ENCODE measurements around the gene MAD2L1BP. TPM values are rescaled to one million over a fixed set of nuclear protein-coding genes. Genes with fewer than 3 reads are reported as not detected.

MAD2L1BP gene
- total and polyA plus RNA-seq, 2 of the 13 experiments (the other 11 are each of a cell fraction or from before 2014, with no cell fraction given): 54.2 to 55.5 TPM

DNA sequence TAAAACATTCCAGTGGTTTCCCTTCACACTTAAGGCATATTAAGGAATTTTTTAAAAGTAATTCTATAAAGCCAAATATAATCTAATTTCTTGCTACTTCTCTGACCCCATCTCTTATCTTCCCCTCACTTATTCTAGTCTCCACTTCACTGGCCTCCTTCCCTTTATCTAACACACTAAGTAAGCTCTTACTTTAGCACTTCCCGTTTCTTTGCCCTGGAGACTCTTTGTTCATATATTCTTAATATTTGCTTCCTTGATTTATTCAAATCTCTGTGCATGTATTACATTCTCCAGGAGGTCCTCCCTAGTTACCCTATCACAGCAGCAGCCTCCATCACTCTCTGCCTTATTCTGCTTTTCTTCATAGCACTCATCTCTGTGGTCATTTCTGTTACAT is 26.8 kb upstream of the MAD2L1BP start:
- no peaks in the 10 kb centered on the region for H3K27me3 ChIP-seq (ENCODE audit: control insufficient read depth in 1 of 2, insufficient read depth in 2 of 2, low read length in 2 of 2)
- ChIA-PET POLR2A (interaction anchor here (1.1 to 1.2 kb wide), 2 partner anchors 20 to 470 kb away, joined by 3 to 7 read pairs; partner anchors contain the start of gene GTPBP2), CTCF (ENCODE audit: low intra/inter-chr PET ratio, low total read pairs) (interaction anchor here (2.1 kb wide), 1 partner anchor 470 kb away, joined by 17 read pairs; no protein-coding TSS in a partner anchor)
- intact Hi-C loops (cut with micrococcal nuclease; ENCODE audit: unreplicated experiment): loop anchor here (1.0 to 10.0 kb wide), 2 partner anchors 56 to 470 kb away; no protein-coding TSS in a partner anchor
- ATAC-seq (no peak), FAIRE-seq (no peak), DNase-seq (ENCODE audit: low spot score) (no peak)
- in situ Hi-C loops (cut with HindIII; ENCODE audit: extremely low pct_ligation_motif_present, low pct_unique_long_range_greater_than_20kb): no loop called here
- H3K27ac ChIP-seq (ENCODE audit: extremely low read length, insufficient read depth, low read length): no peak overlapping the region
- H3K36me3 ChIP-seq (replicated peaks in 1 of 2; ENCODE audit: control insufficient read depth in 1 of 2, insufficient read depth in 2 of 2, low read length in 2 of 2): peaks cover 14 to 66% of the 10 kb centered on the region in 2 experiments
- H3K9me3 ChIP-seq (ENCODE audit: low read length): no peaks in the 10 kb centered on the region
- no peaks in the 10 kb centered on the region for H3K79me2 ChIP-seq (ENCODE audit: insufficient read depth, low read length)
- no peaks in the 10 kb centered on the region for H3K4me1 ChIP-seq (ENCODE audit: insufficient read depth, low read length)
- BruUV-seq (replicated peaks): no TSS peak
- no peaks in the 10 kb centered on the region for H4K20me1 ChIP-seq (ENCODE audit: insufficient read depth, low read length)
- H3K4me2 ChIP-seq (ENCODE audit: low read depth, low read length): no peak overlapping the region
- WGBS (ENCODE audit: low lambda C conversion rate): 95% methylated on average over 1 of the region's 1 CpG
- no peak overlapping the region for H3K4me3 ChIP-seq (replicated peaks in 1 of 3; ENCODE audit: insufficient read depth in 1 of 3, low read depth in 2 of 3, low read length in 3 of 3)
- TF ChIP-seq MATR3 (CRISPR knock-in tag; IDR thresholded peaks at IDR 0.05) (no peak), ASH2L (IDR thresholded peaks at IDR 0.05; ENCODE audit: insufficient read length, low read depth, low read length) (peak; percentile 8)
- no peak overlapping the region for H3K9ac ChIP-seq (ENCODE audit: insufficient read depth, low read depth, low read length)
- no peak overlapping the region for H2AFZ ChIP-seq (ENCODE audit: low read length)

DNA sequence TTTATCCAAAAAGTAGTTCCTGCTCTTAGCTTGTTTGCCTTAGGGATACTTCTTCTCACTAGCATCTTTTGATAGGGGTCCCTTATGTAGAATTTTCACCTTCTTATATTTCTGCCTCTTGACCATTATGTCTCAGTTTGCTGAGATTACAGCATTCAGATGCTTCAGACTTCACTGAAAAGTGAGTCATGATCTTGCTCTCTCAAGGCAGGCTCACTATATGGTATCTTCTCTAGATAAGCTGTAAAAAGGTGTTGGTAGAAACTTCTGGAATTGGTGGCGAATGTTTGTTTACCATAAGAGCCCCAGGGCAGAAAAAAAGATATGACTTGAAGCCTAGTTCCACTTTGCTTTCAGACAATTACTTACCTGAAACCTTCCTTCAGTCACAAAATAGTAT is 26.2 kb upstream of the MAD2L1BP start:
- Histone ChIP-seq H3K9ac (ENCODE audit: insufficient read depth, low read depth, low read length) (no peak overlapping the region), H3K79me2 (ENCODE audit: insufficient read depth, low read length) (no peaks in the 10 kb centered on the region), H3K4me1 (ENCODE audit: insufficient read depth, low read length) (no peaks in the 10 kb centered on the region), H3K4me2 (ENCODE audit: low read depth, low read length) (no peak overlapping the region), H3K27me3 (ENCODE audit: control insufficient read depth in 1 of 2, insufficient read depth in 2 of 2, low read length in 2 of 2) (no peaks in the 10 kb centered on the region), H3K36me3 (replicated peaks in 1 of 2; ENCODE audit: control insufficient read depth in 1 of 2, insufficient read depth in 2 of 2, low read length in 2 of 2) (peaks cover 13 to 66% of the 10 kb centered on the region in 2 experiments), H3K27ac (ENCODE audit: extremely low read length, insufficient read depth, low read length) (no peak overlapping the region), H2AFZ (ENCODE audit: low read length) (no peak overlapping the region), H3K4me3 (replicated peaks in 1 of 3; ENCODE audit: insufficient read depth in 1 of 3, low read depth in 2 of 3, low read length in 3 of 3) (no peak overlapping the region), H3K9me3 (ENCODE audit: low read length) (no peaks in the 10 kb centered on the region), H4K20me1 (ENCODE audit: insufficient read depth, low read length) (no peaks in the 10 kb centered on the region)
- ATAC-seq (no peak), FAIRE-seq (no peak), DNase-seq (ENCODE audit: low spot score) (no peak)
- CTCF ChIA-PET (ENCODE audit: low intra/inter-chr PET ratio, low total read pairs): interaction anchor here (2.1 kb wide), 1 partner anchor 470 kb away, joined by 17 read pairs; no protein-coding TSS in a partner anchor
- intact Hi-C loops (cut with micrococcal nuclease; ENCODE audit: unreplicated experiment): loop anchor here (10.0 kb wide), 1 partner anchor 55 kb away; no protein-coding TSS in a partner anchor
- in situ Hi-C loops (cut with HindIII; ENCODE audit: extremely low pct_ligation_motif_present, low pct_unique_long_range_greater_than_20kb): no loop called here
- POLR2A ChIA-PET: no interaction called here
- WGBS (ENCODE audit: low lambda C conversion rate): 89% methylated on average over 1 of the region's 1 CpG
- no TSS peak for BruUV-seq (replicated peaks)
- no peak for TF ChIP-seq ZSCAN30 (CRISPR knock-in tag; IDR thresholded peaks at IDR 0.05)
- no peak for TF ChIP-seq ZNF234 (CRISPR knock-in tag; conservative IDR thresholded peaks at IDR 0.05)
- TF ChIP-seq, protein P1, sequence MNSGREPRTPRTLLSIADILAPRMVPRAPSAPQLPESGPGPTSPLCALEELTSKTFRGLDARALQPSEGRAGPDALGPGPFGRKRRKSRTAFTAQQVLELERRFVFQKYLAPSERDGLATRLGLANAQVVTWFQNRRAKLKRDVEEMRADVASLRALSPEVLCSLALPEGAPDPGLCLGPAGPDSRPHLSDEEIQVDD (CRISPR knock-in tag; IDR thresholded peaks at IDR 0.05; ENCODE audit: borderline replicate concordance): no peak
- no peak for TF ChIP-seq SRY (CRISPR knock-in tag; IDR thresholded peaks at IDR 0.05)
- no peak for TF ChIP-seq NFATC3 (CRISPR knock-in tag; IDR thresholded peaks at IDR 0.05)
- no peak for TF ChIP-seq KDM2A (CRISPR knock-in tag; IDR thresholded peaks at IDR 0.05; ENCODE audit: borderline replicate concordance, low read depth)
- TF ChIP-seq, protein P2, sequence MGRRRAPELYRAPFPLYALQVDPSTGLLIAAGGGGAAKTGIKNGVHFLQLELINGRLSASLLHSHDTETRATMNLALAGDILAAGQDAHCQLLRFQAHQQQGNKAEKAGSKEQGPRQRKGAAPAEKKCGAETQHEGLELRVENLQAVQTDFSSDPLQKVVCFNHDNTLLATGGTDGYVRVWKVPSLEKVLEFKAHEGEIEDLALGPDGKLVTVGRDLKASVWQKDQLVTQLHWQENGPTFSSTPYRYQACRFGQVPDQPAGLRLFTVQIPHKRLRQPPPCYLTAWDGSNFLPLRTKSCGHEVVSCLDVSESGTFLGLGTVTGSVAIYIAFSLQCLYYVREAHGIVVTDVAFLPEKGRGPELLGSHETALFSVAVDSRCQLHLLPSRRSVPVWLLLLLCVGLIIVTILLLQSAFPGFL (CRISPR knock-in tag; IDR thresholded peaks at IDR 0.05): no peak
- TF ChIP-seq FOXO1 (CRISPR knock-in tag; IDR thresholded peaks at IDR 0.05): no peak
- TF ChIP-seq, protein P3, sequence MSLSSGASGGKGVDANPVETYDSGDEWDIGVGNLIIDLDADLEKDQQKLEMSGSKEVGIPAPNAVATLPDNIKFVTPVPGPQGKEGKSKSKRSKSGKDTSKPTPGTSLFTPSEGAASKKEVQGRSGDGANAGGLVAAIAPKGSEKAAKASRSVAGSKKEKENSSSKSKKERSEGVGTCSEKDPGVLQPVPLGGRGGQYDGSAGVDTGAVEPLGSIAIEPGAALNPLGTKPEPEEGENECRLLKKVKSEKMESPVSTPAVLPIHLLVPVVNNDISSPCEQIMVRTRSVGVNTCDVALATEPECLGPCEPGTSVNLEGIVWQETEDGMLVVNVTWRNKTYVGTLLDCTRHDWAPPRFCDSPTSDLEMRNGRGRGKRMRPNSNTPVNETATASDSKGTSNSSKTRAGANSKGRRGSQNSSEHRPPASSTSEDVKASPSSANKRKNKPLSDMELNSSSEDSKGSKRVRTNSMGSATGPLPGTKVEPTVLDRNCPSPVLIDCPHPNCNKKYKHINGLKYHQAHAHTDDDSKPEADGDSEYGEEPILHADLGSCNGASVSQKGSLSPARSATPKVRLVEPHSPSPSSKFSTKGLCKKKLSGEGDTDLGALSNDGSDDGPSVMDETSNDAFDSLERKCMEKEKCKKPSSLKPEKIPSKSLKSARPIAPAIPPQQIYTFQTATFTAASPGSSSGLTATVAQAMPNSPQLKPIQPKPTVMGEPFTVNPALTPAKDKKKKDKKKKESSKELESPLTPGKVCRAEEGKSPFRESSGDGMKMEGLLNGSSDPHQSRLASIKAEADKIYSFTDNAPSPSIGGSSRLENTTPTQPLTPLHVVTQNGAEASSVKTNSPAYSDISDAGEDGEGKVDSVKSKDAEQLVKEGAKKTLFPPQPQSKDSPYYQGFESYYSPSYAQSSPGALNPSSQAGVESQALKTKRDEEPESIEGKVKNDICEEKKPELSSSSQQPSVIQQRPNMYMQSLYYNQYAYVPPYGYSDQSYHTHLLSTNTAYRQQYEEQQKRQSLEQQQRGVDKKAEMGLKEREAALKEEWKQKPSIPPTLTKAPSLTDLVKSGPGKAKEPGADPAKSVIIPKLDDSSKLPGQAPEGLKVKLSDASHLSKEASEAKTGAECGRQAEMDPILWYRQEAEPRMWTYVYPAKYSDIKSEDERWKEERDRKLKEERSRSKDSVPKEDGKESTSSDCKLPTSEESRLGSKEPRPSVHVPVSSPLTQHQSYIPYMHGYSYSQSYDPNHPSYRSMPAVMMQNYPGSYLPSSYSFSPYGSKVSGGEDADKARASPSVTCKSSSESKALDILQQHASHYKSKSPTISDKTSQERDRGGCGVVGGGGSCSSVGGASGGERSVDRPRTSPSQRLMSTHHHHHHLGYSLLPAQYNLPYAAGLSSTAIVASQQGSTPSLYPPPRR (CRISPR knock-in tag; IDR thresholded peaks at IDR 0.05; ENCODE audit: borderline replicate concordance): no peak
- no peak for TF ChIP-seq ZC3H13 (CRISPR knock-in tag; IDR thresholded peaks at IDR 0.05)
